ENCODE data around the gene CFAP69.

- TF ChIP-seq CREB1 (IDR thresholded peaks at IDR 0.05; ENCODE audit: low read depth) = no peak
- TF ChIP-seq MEF2A (IDR thresholded peaks at IDR 0.05; ENCODE audit: insufficient read depth, low read depth, low read length) = no peak
- no peak for TF ChIP-seq CTCF (IDR thresholded peaks at IDR 0.05 in 2 of 3, conservative IDR thresholded peaks at IDR 0.05 in 1 of 3; ENCODE audit: control insufficient read depth in 2 of 3, extremely low read depth in 1 of 3, insufficient read depth in 1 of 3, low read depth in 3 of 3, low read length in 3 of 3)
- TF ChIP-seq JUND (IDR thresholded peaks at IDR 0.05; ENCODE audit: low read depth, low read length) = no peak
- TF ChIP-seq SP1 (IDR thresholded peaks at IDR 0.05; ENCODE audit: low read depth, low read length) = no peak
- no peak for TF ChIP-seq POLR2A (IDR thresholded peaks at IDR 0.05; ENCODE audit: low read depth, low read length)
- TF ChIP-seq EP300 (IDR thresholded peaks at IDR 0.05; ENCODE audit: borderline replicate concordance in 1 of 2, control insufficient read depth in 1 of 2, low read depth in 2 of 2, low read length in 2 of 2) = no peak
- no peak for TF ChIP-seq BHLHE40 (IDR thresholded peaks at IDR 0.05; ENCODE audit: borderline replicate concordance in 1 of 2, low read depth in 2 of 2, low read length in 1 of 2)
- no peak for TF ChIP-seq ATF2 (IDR thresholded peaks at IDR 0.05; ENCODE audit: low read length)
- TF ChIP-seq REST (IDR thresholded peaks at IDR 0.05; ENCODE audit: low read depth, low read length) = no peak
- no peak for TF ChIP-seq POLR2AphosphoS5 (IDR thresholded peaks at IDR 0.05; ENCODE audit: low read length)
- no peak for TF ChIP-seq STAT1 (conservative IDR thresholded peaks at IDR 0.05)
- TF ChIP-seq RB1 (IDR thresholded peaks at IDR 0.05; ENCODE audit: borderline replicate concordance) = no peak
- no peak for TF ChIP-seq NFYB (IDR thresholded peaks at IDR 0.05; ENCODE audit: insufficient read depth, low read depth, low read length)
These were observed 58.3 kb downstream of the CFAP69 start for GRCh38 chr7:90303241-90303640.

Measured in GM12878 (cell line).